Muscle layer of colon (tissue), 2 donors: Measurements from ENCODE around the gene TBPL2.
"Not testable (repeated sequence)": the region's sequence is repeated elsewhere in the genome, so short reads cannot be mapped to it uniquely, and the experiment has no call there.

Experiments used
- H3K27ac ChIP-seq: one replicate; pipeline ENCODE4 v1.7.0; 2013; ENCODE audit warnings: low read depth, mild to moderate bottlenecking, low read length, moderate library complexity
- H3K27me3 ChIP-seq, 2 donors: one replicate each; pipeline ENCODE4 v1.7.0; 2013; ENCODE audit warnings: low read length in 2 of 2, mild to moderate bottlenecking in 2 of 2; ENCODE audit not compliant: insufficient read depth in 2 of 2, control insufficient read depth in 1 of 2
- H3K36me3 ChIP-seq: one replicate; pipeline ENCODE4 v1.7.0; 2013; ENCODE audit warnings: mild to moderate bottlenecking, low read length; ENCODE audit not compliant: insufficient read depth
- H3K4me1 ChIP-seq: one replicate; pipeline ENCODE4 v1.7.0; 2013; ENCODE audit warnings: mild to moderate bottlenecking, low read length; ENCODE audit not compliant: insufficient read depth
- H3K4me3 ChIP-seq, 2 donors: one replicate each; pipeline ENCODE4 v1.7.0; 2013; ENCODE audit warnings: low read length in 2 of 2, low read depth in 1 of 2, mild to moderate bottlenecking in 1 of 2, moderate library complexity in 1 of 2
- H3K9ac ChIP-seq: one replicate; pipeline ENCODE4 v1.7.0; 2013; ENCODE audit warnings: low read length
- H3K9me3 ChIP-seq: one replicate; pipeline ENCODE4 v1.7.0; 2013; ENCODE audit warnings: mild to moderate bottlenecking, low read length
- donor health status: abdominal sarcoma.
- donor health status: Adenocarcinoma of cecum.

Gene TBPL2

GRCh38 chr14:55440385-55440784, at the start of gene TBPL2:
Gene TBPL2 (minus strand): TSS chr14:55440616. CDS start chr14:55440449, 167 bp downstream.
- Histone ChIP-seq H3K4me1 (no peaks in the 10 kb centered on the region), H3K9ac (no peak within 1 kb of the TSS), H3K27me3 (peaks cover 0 to 5% of the 10 kb centered on the region in 2 donors), H3K4me3 (no peak within 1 kb of the TSS), H3K9me3 (no peaks in the 10 kb centered on the region), H3K36me3 (no peaks in the 10 kb centered on the region), H3K27ac (no peak within 1 kb of the TSS)

- Histone ChIP-seq H3K36me3 (no peaks in the 10 kb centered on the region), H3K4me1 (no peaks in the 10 kb centered on the region), H3K27ac (no peak overlapping the region), H3K4me3 (no peak overlapping the region), H3K9me3 (no peaks in the 10 kb centered on the region), H3K9ac (no peak overlapping the region), H3K27me3 (no peaks in the 10 kb centered on the region)
These were observed 47.8 kb upstream of the TBPL2 start for GRCh38 chr14:55488204-55488603.

GRCh38 chr14:55482936-55483605, 42.7 kb upstream of the TBPL2 start:
- Histone ChIP-seq H3K9ac (no peak overlapping the region), H3K27me3 (no peaks in the 10 kb centered on the region), H3K9me3 (no peaks in the 10 kb centered on the region), H3K27ac (no peak overlapping the region), H3K36me3 (no peaks in the 10 kb centered on the region), H3K4me1 (no peaks in the 10 kb centered on the region), H3K4me3 (no peak overlapping the region)

GRCh38 chr14:55481769-55482168, 41.4 kb upstream of the TBPL2 start:
- no peaks in the 10 kb centered on the region for H3K36me3 ChIP-seq
- H3K9me3 ChIP-seq = no peaks in the 10 kb centered on the region
- H3K27me3 ChIP-seq = no peaks in the 10 kb centered on the region
- H3K4me3 ChIP-seq = no peak overlapping the region
- H3K9ac ChIP-seq = no peak overlapping the region
- H3K4me1 ChIP-seq = no peaks in the 10 kb centered on the region
- no peak overlapping the region for H3K27ac ChIP-seq

GRCh38 chr14:55477680-55478079, 37.3 kb upstream of the TBPL2 start:
- no peaks in the 10 kb centered on the region for H3K27me3 ChIP-seq
- no peak overlapping the region for H3K9ac ChIP-seq
- no peak overlapping the region for H3K27ac ChIP-seq
- no peaks in the 10 kb centered on the region for H3K36me3 ChIP-seq
- no peaks in the 10 kb centered on the region for H3K4me1 ChIP-seq
- H3K4me3 ChIP-seq = no peak overlapping the region
- no peaks in the 10 kb centered on the region for H3K9me3 ChIP-seq

GRCh38 chr14:55476448-55476847, 36.0 kb upstream of the TBPL2 start:
- H3K9me3 ChIP-seq, H3K27ac ChIP-seq, H3K27me3 ChIP-seq, H3K9ac ChIP-seq, H3K4me1 ChIP-seq, H3K4me3 ChIP-seq, H3K36me3 ChIP-seq: not testable (repeated sequence)

GRCh38 chr14:55473786-55474185, 33.4 kb upstream of the TBPL2 start:
- Histone ChIP-seq H3K27ac (no peak overlapping the region), H3K4me1 (no peaks in the 10 kb centered on the region), H3K9ac (no peak overlapping the region), H3K4me3 (no peak overlapping the region), H3K36me3 (no peaks in the 10 kb centered on the region), H3K9me3 (no peaks in the 10 kb centered on the region), H3K27me3 (no peaks in the 10 kb centered on the region)

GRCh38 chr14:55470025-55470424, 29.6 kb upstream of the TBPL2 start:
- no peak overlapping the region for H3K4me3 ChIP-seq
- H3K27me3 ChIP-seq = no peaks in the 10 kb centered on the region
- H3K27ac ChIP-seq = no peak overlapping the region
- H3K4me1 ChIP-seq = no peaks in the 10 kb centered on the region
- no peaks in the 10 kb centered on the region for H3K9me3 ChIP-seq
- no peaks in the 10 kb centered on the region for H3K36me3 ChIP-seq
- no peak overlapping the region for H3K9ac ChIP-seq

GRCh38 chr14:55467307-55467706, 26.9 kb upstream of the TBPL2 start:
- H3K4me3 ChIP-seq = no peak overlapping the region
- H3K9me3 ChIP-seq = no peaks in the 10 kb centered on the region
- no peaks in the 10 kb centered on the region for H3K27me3 ChIP-seq
- H3K36me3 ChIP-seq = no peaks in the 10 kb centered on the region
- no peaks in the 10 kb centered on the region for H3K4me1 ChIP-seq
- no peak overlapping the region for H3K9ac ChIP-seq
- no peak overlapping the region for H3K27ac ChIP-seq

- Histone ChIP-seq H3K9me3 (no peaks in the 10 kb centered on the region), H3K9ac (no peak overlapping the region), H3K36me3 (no peaks in the 10 kb centered on the region), H3K4me1 (peaks cover 10% of the 10 kb centered on the region), H3K4me3 (no peak overlapping the region), H3K27ac (no peak overlapping the region), H3K27me3 (no peaks in the 10 kb centered on the region)
These were observed 18.5 kb upstream of the TBPL2 start for GRCh38 chr14:55458800-55459515.

- Histone ChIP-seq H3K4me3 (no peak overlapping the region), H3K36me3 (no peaks in the 10 kb centered on the region), H3K4me1 (peaks cover 14% of the 10 kb centered on the region), H3K27me3 (no peaks in the 10 kb centered on the region), H3K9ac (no peak overlapping the region), H3K27ac (no peak overlapping the region), H3K9me3 (no peaks in the 10 kb centered on the region)
These were observed 17.1 kb upstream of the TBPL2 start for GRCh38 chr14:55457496-55457895.

GRCh38 chr14:55456411-55456810, 16.0 kb upstream of the TBPL2 start:
- H3K27ac ChIP-seq, H3K27me3 ChIP-seq, H3K9me3 ChIP-seq, H3K36me3 ChIP-seq, H3K9ac ChIP-seq, H3K4me3 ChIP-seq: not testable (repeated sequence)
- H3K4me1 ChIP-seq = peaks cover 14% of the 10 kb centered on the region
